HG03066 (cell line): ENCODE measurements around the gene NCS1.

Source experiments
- ATAC-seq: cut with Tn5 transposase; IDR thresholded peaks from one replicate; pipeline ENCODE4 v1.9.1; 2021; ENCODE audit warnings: low read depth; ENCODE audit not compliant: unreplicated experiment

NCS1 gene

GRCh38 chr9:130192382-130192999 is 20.3 kb downstream of the NCS1 start:
- ATAC-seq = no peak

DNA sequence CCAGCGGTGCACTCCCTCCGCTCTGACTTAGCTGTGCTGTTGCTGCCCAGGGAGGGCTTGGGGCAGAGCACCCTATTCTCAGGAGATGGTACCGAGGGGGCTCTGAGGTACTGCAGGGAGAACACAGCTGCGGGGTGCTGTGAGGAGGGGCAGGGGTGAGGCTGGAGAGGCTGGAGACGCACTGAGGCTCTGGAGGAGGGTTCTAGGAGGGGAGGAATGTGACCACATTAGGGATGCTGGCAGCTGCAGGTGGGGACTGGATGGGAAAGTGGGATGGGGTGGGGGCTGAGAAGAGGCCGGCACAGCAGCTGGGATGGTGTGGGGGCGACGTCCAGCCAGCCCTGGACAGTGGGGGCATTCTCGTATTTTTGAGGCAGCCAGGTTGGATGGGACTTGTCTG is 20.9 kb downstream of the NCS1 start:
- no peak for ATAC-seq

DNA sequence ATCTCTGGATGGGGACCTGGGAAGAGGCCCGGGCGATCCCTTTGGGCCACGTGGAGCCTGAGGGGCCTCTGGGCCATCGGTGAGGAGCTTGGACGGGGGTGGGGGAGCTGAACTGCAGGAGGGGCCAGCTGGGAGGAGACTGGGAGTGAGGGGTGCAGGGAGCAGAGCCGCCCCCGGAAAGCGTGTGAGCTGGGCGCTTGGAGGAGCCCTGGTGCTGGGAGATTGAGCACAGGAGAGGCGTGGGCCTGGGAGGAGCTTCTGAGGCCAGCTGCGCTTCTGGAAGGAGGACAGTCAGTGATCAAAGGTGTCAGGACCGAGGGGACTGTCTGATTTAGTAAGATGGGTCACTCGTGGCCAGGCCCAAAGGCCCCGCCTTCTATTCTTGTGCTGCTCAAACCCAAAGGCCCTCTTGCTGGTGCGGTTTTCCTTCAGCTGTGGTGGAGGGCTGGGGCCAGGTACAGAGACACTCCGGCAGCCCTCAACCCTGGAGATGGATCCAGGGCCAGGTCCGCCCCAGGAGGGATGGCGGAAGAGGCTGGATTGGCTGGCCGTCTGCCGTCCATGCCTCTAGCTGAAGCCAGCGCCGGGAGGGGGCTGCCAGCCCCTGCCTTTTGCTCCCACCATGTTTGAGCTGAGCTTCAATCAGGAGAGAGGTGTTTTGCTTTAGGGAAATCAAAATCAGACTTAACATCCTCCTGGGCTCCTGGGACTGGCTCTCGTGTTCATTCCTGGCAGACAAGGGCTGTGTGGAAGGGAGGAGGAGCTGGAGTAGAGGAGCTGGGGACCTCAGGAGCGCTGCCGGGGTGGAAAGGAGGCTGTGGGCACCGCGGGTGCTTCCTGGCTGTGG is 21.6 kb downstream of the NCS1 start:
- ATAC-seq = no peak

- no peak for ATAC-seq
These were observed 22.3 kb downstream of the NCS1 start for GRCh38 chr9:130194378-130194932.

DNA sequence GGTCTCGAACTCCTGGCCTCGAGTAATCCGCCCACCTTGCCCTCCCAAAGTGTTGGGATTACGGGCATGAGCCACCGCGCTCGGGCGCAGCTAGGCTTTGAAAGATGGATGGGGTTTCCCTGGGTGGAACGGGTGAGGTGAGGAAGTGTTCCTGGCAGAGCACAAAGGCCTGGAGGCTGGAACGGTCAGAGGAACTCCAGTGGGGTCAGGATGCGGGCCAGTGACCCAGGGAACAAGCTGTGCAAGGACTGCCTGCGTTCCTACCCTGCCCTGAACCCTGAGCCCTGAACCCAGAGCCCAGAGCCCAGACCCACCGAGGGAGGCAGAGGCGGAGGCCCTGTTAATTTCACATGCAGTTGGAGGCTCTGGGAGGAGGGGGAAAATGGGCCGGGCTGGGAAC is 23.4 kb downstream of the NCS1 start:
- no peak for ATAC-seq

DNA sequence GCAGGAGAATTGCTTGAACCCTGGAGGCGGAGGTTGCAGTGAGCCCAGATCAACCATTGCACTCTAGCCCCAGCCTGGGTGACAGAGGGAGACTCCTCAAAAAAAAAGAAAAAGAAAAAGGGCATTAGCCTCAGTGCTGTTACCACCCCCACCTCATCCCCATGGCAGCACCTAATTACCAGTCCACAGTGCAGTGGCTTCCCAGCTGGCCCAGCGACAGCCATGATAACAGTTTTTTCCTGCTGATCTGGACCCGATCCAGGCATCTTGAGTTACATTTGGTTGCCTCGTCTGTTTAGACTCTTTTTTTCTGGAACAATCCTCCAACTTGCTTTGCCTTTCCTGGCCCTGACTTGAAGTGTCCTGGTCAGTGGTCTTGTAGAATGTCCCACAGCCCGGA is 24.4 kb downstream of the NCS1 start:
- ATAC-seq = no peak

DNA sequence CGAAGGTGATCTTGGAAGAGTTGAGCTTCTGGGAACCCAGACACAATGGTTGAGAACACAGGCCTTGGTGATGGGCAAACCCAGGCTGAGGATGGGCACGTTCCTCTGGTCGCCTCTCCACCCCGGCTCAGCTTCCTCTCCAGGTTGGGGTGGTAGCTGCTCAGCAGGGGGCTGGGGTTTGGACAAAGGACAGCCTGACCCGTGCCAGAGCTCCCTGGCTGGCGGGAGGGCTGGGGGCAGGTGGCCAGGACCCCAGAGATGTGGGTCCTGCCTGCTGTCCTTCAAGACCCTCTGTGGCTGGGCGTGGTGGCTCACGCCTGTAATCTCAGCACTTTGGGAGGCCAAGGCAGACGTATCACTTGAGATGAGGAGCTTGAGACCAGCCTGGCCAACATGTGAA is 25.2 kb downstream of the NCS1 start:
- ATAC-seq = no peak

DNA sequence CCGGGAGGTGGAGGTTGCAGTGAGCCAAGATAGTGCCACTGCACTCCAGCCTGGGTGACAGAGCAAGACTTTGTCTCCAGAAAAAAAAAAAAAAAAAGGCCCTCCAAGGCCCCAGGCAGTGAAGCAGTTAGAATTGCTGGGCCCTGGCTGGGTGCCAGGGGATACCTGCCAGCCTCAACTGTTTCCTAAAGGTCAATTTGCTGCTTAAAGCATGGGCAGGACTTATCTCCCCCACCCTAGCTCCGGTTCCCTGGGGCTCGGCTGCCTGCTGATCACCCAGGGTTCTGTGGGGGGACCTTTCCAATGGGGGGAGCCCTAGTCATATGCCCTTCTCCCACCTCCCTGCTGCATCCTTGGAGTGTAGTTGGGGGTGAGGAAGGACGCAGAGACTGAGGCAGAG is 25.7 kb downstream of the NCS1 start:
- ATAC-seq = no peak

DNA sequence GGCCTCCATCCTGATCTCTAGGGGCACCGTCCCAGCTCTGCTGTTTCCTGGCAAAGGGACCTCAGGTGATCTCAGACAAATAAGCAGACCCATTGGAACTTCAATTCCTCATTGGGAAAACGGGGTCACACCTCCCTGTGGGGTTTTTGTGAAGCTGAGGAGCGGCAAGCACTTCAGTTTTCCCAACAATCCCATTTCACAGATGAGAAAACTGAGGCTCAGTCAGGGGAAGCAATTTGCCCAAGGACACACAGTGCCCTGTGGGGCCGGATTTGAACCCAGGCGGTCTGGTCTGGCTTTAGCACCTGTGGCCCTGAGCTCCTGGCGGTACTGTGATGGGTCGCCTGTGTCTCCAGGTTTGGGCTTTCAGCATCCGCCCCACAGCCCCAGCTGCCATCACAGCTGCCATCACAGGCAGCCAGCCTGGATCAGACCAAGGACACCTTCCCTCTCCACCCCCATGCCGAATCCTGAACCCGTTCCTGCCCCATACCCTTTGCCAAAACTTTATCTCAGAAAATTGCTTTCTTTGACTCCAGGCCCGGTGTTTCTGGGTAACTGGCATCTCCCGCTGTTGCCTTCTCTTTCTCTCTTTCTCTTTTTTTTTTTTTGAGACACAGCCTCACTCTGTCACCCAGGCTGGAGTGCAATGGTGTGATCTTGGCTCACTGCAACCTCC is 26.4 kb downstream of the NCS1 start:
- ATAC-seq = no peak

- no peak for ATAC-seq
These were observed 27.4 kb downstream of the NCS1 start for GRCh38 chr9:130199605-130200004.

DNA sequence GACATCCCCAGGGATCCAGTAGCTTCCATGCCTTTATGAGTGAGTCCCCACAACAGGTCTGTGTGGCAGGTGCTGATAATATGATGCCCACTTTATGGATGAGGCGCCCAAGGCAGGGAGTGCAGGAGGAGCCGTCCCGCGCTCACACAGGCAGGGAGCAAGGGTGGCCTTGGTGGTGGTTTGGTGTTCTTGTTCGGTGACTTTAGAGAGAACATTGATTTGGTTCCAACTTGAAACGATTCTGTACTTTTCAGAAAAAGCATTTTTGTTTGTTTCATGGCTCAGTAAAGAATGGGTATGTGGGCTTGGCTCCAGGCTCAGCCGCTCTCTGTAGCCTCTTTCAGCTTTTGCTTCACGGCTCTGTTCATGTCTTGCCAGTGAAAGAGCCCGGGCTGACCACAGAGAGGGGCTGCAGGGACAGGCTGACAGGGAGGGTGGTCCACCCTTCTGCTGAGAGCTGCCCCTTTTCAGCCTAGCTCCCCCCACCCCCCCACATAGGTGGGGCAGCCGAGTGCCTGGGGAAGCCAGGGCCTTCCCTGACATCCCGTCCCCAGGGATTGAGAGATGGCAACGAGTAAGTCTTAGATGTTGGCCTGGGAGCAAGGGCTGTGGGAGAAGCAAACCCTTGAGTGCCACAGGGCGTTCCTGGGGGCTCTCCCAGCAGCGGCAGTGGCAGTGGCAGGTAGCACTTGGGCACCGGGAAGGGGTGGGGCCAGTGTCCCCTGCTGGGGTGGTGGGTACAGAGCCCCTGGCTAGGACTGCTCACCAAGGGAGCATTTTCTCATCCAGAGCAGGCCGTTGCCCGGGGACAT is 28.0 kb downstream of the NCS1 start:
- no peak for ATAC-seq

DNA sequence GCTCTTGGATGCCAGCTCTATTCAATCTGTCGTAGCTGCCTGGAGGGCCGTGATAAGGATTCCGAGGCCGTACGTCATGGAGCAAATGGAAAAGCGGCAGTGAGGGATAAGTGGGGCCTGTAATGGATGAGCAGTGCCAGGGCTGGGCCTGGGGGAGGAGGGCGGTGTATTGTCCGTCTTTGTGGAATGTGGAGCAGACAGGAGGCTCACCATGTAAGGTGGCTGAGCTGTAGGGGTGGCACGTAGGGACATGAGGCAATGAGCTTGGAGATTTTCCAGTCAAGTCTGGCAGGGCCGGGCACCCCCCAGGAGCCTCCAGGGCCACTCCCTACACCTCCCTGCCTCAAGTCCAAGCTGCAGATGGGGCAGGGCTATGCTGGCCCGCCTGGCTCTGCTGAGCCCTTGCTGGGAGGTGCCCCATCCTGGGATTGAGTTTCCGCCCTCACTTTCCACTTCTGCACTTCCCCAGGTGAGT is 29.2 kb downstream of the NCS1 start:
- ATAC-seq = no peak

- no peak for ATAC-seq
These were observed 29.8 kb downstream of the NCS1 start for GRCh38 chr9:130201974-130202373.

- ATAC-seq = no peak
These were observed 32.1 kb downstream of the NCS1 start for GRCh38 chr9:130204341-130204740.

GRCh38 chr9:130204959-130205358 is 32.8 kb downstream of the NCS1 start:
- ATAC-seq = no peak

- ATAC-seq = no peak
These were observed 33.7 kb downstream of the NCS1 start for GRCh38 chr9:130205912-130206311.

- no peak for ATAC-seq
These were observed 34.4 kb downstream of the NCS1 start for GRCh38 chr9:130206579-130206978.

GRCh38 chr9:130207241-130207992 is 35.2 kb downstream of the NCS1 start:
- no peak for ATAC-seq

DNA sequence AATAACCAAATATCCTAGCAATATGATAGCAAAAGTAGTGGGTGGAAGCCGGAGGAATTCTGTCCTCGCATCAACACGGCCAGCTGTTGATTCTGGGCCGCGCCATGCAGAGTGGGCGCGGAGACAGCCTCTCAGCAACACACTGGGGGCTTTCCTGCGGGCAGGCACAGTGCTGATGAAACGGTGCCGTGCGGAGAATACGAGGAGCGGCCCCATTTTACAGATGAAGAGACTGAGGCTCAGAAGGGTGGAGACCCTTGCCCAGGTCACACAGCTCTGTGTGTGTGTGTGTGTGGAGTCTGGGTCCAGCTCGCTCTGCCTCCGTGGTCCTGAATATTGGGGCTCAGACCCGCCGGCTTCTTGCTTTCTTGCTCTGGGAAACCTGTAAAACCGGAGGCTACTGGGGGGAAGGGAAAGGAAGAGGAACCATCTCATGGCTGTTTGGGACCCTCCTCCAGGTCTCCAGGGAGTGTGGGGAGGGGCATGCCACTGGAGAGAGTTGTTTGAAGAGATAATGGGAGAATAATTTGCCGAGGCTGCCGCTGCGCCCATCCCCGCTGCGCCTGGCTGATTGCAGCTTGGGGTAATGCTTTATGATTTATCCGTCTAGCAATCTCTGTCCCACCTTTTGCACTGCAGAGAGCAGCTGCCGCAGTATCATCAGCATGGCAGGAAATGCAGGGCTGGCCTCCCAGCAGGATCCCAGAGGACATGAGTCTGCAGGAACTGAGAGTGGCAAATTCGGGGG is 36.6 kb downstream of the NCS1 start:
- no peak for ATAC-seq
